Naive thymus-derived CD8-positive, alpha-beta T cell (primary cell): ENCODE results near the gene AGTR1. TPM values are rescaled to one million over a fixed set of nuclear protein-coding genes. Genes with fewer than 3 reads are reported as not detected.
"Not testable (repeated sequence)": the region's sequence is repeated elsewhere in the genome, so short reads cannot be mapped to it uniquely, and the experiment has no call there.

Experiments
- ATAC-seq, 2 donors: fragments of 150-1000 bp; cut with Tn5 transposase in 1 of 2; sonication (Bioruptor Pico), chemical (Tn5 transposase) in 1 of 2; 1 replicate in 1 of 2; 2 replicates in 1 of 2; pipeline ENCODE4 v1.10.0; 2021; ENCODE audit warnings: mild to moderate bottlenecking in 2 of 2, moderate library complexity in 2 of 2
- POLR2A ChIA-PET: fragments of 350-600 bp; sonication (Branson Sonifier 250); formaldehyde crosslinking; loops from one replicate; lab custom pipeline; 2021; ENCODE audit warnings: antibody characterized with exemption; lab: Charles Lee
- DNase-seq, 10 donors: peaks; one replicate each; pipeline versions ENCODE4 v3.0.0 to v3.0.0-alpha.2; 2020 to 2022
- H3K27ac Mint-ChIP-seq, 10 donors: one replicate each; pipeline ENCODE4 v1.8.0; 2020 to 2022; ENCODE audit warnings: mild to moderate bottlenecking in 10 of 10, mixed read lengths in 10 of 10, moderate library complexity in 4 of 10, inconsistent platforms in 1 of 10
- H3K27me3 Mint-ChIP-seq, 5 donors: one replicate each; pipeline ENCODE4 v1.8.0; 2021 to 2022; ENCODE audit warnings: mixed read lengths in 5 of 5
- H3K36me3 Mint-ChIP-seq, 3 donors: one replicate each; pipeline ENCODE4 v1.8.0; 2020 to 2022; ENCODE audit warnings: mixed read lengths in 3 of 3, mild to moderate bottlenecking in 2 of 3, inconsistent platforms in 1 of 3
- H3K4me1 Mint-ChIP-seq, 4 donors: one replicate each; pipeline ENCODE4 v1.8.0; 2021 to 2022; ENCODE audit warnings: mixed read lengths in 4 of 4
- H3K4me3 Mint-ChIP-seq, 10 donors: one replicate each; pipeline ENCODE4 v1.8.0; 2020 to 2022; ENCODE audit warnings: mild to moderate bottlenecking in 10 of 10, mixed read lengths in 10 of 10, moderate library complexity in 6 of 10, inconsistent platforms in 1 of 10
- H3K9me3 Mint-ChIP-seq, 9 donors: one replicate each; pipeline ENCODE4 v1.8.0; 2020 to 2022; ENCODE audit warnings: mixed read lengths in 9 of 9, mild to moderate bottlenecking in 3 of 9, inconsistent platforms in 1 of 9, moderate library complexity in 1 of 9
- polyA plus RNA-seq, 3 donors: library from polyadenylated mRNA; unstranded; fragments of 300-500 nt; fragmentation: Illumina TruSeq; gene quantifications; one replicate each; pipeline ENCODE4 v1.2.3, GENCODE V29; 2021
- total RNA-seq, 8 experiments: library from RNA in 2 of 8; stranded (reverse) in 2 of 8; gene quantifications; one replicate each; pipeline ENCODE4 v1.2.3 and lab custom pipeline; 2021 to 2026

AGTR1 gene
- total and polyA plus RNA-seq, 5 experiments from 2014 or later = not detected

DNA sequence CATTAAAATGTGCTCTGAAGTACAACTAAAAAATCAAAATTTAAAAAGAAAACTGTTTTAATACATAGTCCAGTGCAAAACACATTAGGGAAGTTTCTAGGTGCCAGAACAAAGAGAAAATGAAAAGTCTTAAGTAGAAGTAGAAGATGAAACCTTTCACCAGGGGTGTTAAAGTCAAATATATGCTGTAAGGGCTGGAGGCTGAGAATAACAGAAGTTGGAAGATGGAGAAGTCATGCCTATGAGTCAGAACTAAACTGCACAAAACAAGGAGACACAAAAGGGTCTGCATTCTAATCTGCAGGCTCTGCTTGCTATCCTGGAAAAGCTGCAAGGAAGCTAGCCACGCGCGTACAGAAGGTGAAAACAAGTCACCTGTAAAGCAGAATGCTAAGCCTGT is 81.2 kb downstream of the AGTR1 start:
- POLR2A ChIA-PET = no interaction called here
- DNase-seq (no peak), ATAC-seq (no peak)
- Mint-ChIP-seq H3K27me3 (peaks cover 0 to 4% (median 0%) of the 10 kb centered on the region in 5 donors), H3K27ac (no peak overlapping the region), H3K9me3 (peaks cover 0 to 10% (median 0%) of the 10 kb centered on the region in 9 donors), H3K4me1 (no peaks in the 10 kb centered on the region), H3K4me3 (no peak overlapping the region), H3K36me3 (no peaks in the 10 kb centered on the region)

DNA sequence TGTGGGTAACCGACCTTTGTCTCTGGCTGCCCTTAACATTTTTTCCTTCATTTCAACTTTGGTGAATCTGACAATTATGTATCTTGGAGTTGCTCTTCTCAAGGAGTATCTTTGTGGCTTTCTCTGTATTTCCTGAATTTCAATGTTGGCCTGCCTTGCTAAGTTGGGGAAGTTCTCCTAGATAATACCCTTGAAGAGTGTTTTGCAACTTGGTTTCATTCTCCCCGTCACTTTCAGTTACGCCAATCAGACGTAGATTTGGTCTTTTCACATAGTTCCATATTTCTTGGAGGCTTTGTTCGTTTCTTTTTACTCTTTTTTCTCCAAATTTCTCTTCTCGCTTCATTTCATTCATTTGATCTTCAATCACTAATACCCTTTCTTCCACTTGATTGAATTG is 87.3 kb downstream of the AGTR1 start:
- POLR2A ChIA-PET, H3K27ac Mint-ChIP-seq, DNase-seq, ATAC-seq, H3K4me3 Mint-ChIP-seq, H3K36me3 Mint-ChIP-seq, H3K4me1 Mint-ChIP-seq, H3K27me3 Mint-ChIP-seq, H3K9me3 Mint-ChIP-seq: not testable (repeated sequence)

DNA sequence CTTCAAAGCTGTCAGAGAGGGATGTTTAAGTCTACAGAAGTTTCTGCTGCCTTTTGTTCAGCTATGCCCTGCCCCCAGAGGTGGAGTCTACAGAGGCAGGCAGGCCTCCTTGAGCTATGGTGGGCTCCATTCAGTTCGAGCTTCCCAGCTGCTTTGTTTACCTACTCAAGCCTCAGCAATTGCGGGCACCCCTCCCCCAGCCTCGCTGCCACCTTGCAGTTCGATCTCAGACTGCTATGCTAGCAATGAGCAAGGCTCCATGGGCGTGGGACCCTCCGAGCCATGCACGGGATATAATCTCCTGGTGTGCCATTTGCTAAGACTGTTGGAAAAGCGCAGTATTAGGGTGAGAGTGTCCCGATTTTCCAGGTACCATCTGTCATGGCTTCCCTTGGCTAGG is 88.5 kb downstream of the AGTR1 start:
- DNase-seq, H3K27ac Mint-ChIP-seq, H3K9me3 Mint-ChIP-seq, H3K27me3 Mint-ChIP-seq, H3K4me3 Mint-ChIP-seq, H3K36me3 Mint-ChIP-seq, ATAC-seq, H3K4me1 Mint-ChIP-seq, POLR2A ChIA-PET: not testable (repeated sequence)

DNA sequence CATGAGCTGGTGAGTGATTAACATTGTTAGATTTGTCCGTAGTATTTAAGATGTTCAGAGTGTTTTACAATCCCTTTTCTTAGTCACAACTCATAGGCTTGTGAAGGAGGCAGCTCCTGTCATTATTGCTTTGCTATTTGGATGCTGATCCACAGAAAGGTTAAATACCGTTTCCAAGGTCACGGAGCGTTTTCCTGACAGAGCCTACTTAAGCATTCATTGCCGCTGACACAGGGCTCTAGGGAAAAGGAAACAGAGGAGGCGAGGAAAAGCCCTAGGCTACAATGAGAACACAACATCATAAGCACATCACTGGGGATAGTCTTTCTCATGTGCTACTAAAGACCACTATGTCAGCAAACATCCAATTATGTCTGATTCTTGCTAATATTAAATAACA is 91.4 kb downstream of the AGTR1 start:
- POLR2A ChIA-PET = no interaction called here
- H3K27me3 Mint-ChIP-seq = peaks cover 0 to 3% (median 0%) of the 10 kb centered on the region in 5 donors
- no peak for DNase-seq
- ATAC-seq = no peak
- H3K4me1 Mint-ChIP-seq = no peaks in the 10 kb centered on the region
- H3K9me3 Mint-ChIP-seq = no peaks in the 10 kb centered on the region
- no peak overlapping the region for H3K4me3 Mint-ChIP-seq
- no peak overlapping the region for H3K27ac Mint-ChIP-seq
- no peaks in the 10 kb centered on the region for H3K36me3 Mint-ChIP-seq

DNA sequence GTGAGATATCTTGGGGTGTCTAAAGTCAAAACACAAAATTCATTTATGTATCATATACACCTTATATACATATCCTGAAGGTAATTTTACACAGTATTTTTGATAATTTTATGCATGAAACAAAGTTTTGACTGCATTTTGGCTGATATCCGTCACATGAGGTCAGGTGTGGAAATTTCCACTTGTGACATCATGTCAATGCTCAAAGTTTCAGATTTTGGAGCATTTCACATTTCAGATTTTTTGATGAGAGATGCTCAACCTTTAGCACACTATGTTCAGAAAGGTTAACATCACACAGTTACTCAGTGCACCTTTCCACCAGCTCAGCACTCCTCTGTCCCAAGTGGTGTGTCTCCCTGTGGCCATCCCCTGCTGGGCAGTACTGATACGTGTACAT is 92.2 kb downstream of the AGTR1 start:
- Mint-ChIP-seq H3K4me1 (no peaks in the 10 kb centered on the region), H3K27me3 (peaks cover 0 to 3% (median 0%) of the 10 kb centered on the region in 5 donors), H3K9me3 (no peaks in the 10 kb centered on the region), H3K4me3 (no peak overlapping the region), H3K27ac (no peak overlapping the region), H3K36me3 (no peaks in the 10 kb centered on the region)
- DNase-seq (no peak), ATAC-seq (no peak)
- POLR2A ChIA-PET = no interaction called here

DNA sequence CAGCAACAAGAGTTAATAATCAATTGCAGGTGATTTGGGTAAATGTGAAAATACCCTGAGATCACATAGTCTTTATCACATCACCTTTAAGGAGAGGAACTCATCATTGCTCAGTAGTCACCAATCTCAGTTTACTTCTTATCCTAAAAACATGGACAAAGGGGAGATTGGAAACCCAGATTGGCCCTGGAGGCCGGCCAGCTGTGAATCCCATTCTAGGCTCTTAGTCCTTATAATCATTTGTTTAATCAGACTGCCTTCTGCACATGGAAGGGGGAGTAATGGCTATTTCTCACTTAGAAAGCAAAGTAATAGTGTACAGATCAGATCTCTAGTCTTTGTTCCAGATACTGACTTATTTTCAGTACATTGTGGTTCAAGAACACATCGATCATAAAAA is 92.7 kb downstream of the AGTR1 start:
- no peak for ATAC-seq
- POLR2A ChIA-PET = no interaction called here

DNA sequence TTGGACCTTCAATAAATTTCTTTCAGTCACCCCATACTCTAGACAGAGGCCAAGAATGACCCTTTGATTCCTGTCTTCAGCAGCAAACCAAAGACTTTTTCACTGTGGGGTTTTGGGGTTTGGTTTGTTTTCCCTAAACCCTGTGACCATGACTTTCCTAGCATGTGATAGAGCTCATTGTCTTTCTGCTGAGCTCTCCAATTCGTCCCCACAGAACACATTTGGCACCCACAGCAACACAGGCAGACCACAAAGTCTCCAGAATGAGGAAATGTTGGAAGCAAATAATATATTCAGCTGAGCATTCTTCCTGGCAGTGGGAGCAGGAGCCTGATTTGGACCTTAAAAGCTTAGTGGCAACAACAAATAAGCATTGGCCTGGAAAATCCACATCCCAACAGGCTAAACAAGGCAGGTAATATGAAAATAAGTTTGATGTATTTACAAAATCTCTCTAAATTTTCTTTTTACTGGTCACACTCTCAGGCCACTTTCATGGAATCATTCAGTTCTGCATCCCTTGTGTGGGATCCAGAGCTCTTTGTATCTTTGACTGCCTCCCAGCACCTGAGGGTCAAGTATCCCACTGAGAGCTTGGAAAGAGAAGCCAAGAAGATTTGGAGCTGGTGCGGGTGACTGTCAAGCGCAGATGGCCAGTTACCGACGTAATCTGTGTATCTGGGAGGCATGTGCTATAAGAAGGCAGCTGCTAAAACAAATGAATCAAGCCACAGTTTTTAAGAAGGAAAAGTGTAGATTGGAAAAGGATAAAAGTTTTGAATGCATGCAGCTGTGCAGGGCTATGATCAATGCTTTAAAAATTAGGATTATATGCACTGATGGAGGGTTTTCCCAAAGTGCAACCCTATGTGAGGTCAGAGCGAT is 93.4 kb downstream of the AGTR1 start:
- H3K36me3 Mint-ChIP-seq = no peaks in the 10 kb centered on the region
- DNase-seq = no peak
- no peak for ATAC-seq
- POLR2A ChIA-PET = no interaction called here
- H3K4me1 Mint-ChIP-seq = no peaks in the 10 kb centered on the region
- no peak overlapping the region for H3K27ac Mint-ChIP-seq
- no peak overlapping the region for H3K4me3 Mint-ChIP-seq
- no peaks in the 10 kb centered on the region for H3K9me3 Mint-ChIP-seq
- peaks cover 0 to 3% (median 0%) of the 10 kb centered on the region in 5 donors for H3K27me3 Mint-ChIP-seq

More for the DNA sequence above, 92.7 kb downstream of the AGTR1 start:
- no peaks in the 10 kb centered on the region for H3K4me1 Mint-ChIP-seq
- no peaks in the 10 kb centered on the region for H3K36me3 Mint-ChIP-seq
- DNase-seq = no peak
- H3K4me3 Mint-ChIP-seq = no peak overlapping the region
- H3K27me3 Mint-ChIP-seq = peaks cover 0 to 3% (median 0%) of the 10 kb centered on the region in 5 donors
- H3K27ac Mint-ChIP-seq = no peak overlapping the region
- H3K9me3 Mint-ChIP-seq = no peaks in the 10 kb centered on the region

DNA sequence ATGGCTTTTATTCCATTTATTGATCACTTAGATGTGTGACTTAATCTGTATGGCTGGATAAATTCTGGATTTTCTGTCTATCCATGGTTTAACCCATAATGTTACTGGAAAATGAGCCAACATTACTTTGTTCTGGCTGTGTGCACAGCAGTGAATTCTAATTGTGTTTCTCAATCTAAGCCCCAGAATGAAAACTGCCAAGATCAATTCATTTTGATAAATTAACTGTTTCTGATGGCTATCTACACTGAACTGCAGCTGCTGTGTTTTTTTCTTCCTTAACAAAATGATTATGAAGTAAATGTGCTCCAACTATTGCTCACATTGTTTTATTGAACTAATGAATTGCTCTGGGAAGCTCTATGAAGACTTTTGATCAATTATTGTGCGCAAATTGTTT is 94.2 kb downstream of the AGTR1 start:
- DNase-seq = no peak
- Mint-ChIP-seq H3K27ac (no peak overlapping the region), H3K4me3 (no peak overlapping the region), H3K4me1 (no peaks in the 10 kb centered on the region), H3K9me3 (no peaks in the 10 kb centered on the region), H3K36me3 (no peaks in the 10 kb centered on the region), H3K27me3 (peaks cover 0 to 3% (median 0%) of the 10 kb centered on the region in 5 donors)
- ATAC-seq = no peak
- POLR2A ChIA-PET = no interaction called here

DNA sequence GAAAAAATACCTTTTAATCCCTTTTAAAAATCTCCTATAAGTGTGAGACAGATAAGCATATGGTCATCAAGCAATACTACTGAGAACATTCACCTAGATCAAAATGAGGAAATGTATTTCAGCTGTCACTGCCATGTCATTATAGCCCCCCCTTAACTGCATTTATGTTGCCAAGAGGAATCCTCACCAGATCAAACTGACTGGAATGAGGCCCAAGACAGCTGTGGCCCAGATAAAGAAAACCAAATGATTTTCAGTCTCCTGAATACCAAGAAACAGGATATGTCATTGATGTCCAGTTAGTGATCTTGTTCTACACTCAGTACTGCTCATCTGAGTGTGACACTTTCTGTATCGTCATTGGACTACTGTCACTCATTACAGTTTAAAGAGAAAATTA is 94.8 kb downstream of the AGTR1 start:
- H3K4me3 Mint-ChIP-seq = no peak overlapping the region
- no peaks in the 10 kb centered on the region for H3K9me3 Mint-ChIP-seq
- peaks cover 0 to 3% (median 0%) of the 10 kb centered on the region in 5 donors for H3K27me3 Mint-ChIP-seq
- POLR2A ChIA-PET = no interaction called here
- H3K27ac Mint-ChIP-seq = no peak overlapping the region
- H3K36me3 Mint-ChIP-seq = no peaks in the 10 kb centered on the region
- H3K4me1 Mint-ChIP-seq = no peaks in the 10 kb centered on the region
- ATAC-seq (no peak), DNase-seq (no peak)

Other genes starting within 250 kb of the AGTR1 start
- gene CPB1, start 129.9 kb downstream of the AGTR1 start, total RNA-seq = not detected
- gene CPB1, start 129.9 kb downstream of the AGTR1 start, polyA plus RNA-seq = not detected
- gene CPA3, start 167.4 kb downstream of the AGTR1 start, total RNA-seq = not detected
- gene CPA3, start 167.4 kb downstream of the AGTR1 start, polyA plus RNA-seq = not detected